ENCODE results near the gene SLC25A27.

SLC25A27 gene

DNA sequence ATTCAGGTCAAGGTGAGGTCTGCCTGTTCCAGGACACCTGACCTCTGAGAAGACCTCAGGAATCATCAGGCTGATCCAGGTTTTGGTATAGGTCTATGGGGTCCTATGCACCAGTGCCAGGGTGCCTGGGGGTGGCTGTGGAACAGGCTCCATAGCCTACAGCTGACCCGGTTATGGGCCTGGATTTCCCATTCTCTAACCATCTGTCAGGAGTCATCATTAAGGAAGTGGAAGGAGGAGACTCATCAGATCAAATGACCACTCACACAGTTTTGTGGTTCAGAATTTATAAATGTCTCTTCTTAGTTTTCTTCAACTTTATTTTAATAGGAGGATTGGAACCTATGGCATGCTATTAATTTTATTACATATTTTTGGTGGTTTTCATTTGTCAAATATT lies 67.6 kb downstream of the SLC25A27 start:
- DNase-seq, result no peak

All from SIG-M5 (cell line).